ENCODE measurements around the gene THBD.

GRCh38 chr20:23084845-23085365, 35.4 kb upstream of the THBD start:
- no peak for TF ChIP-seq EZH2 (IDR thresholded peaks at IDR 0.05)
- TF ChIP-seq POLR2AphosphoS5 (IDR thresholded peaks at IDR 0.05; ENCODE audit: borderline replicate concordance, low read depth, low read length): no peak
- no peak for TF ChIP-seq FOXP2 (optimal IDR thresholded peaks at IDR 0.05; ENCODE audit: control extremely low read depth, extremely low read length, insufficient read depth)
